Neural cell (in vitro differentiated cells): ENCODE results near the gene ADCK2. TPM values are rescaled to one million over a fixed set of nuclear protein-coding genes. Genes with fewer than 3 reads are reported as not detected.

Source experiments
- H2AFZ ChIP-seq: fragments of 200-600, 300-800 bp; sonication (generic), shearing (Covaris generic); 2 replicates; pipeline ENCODE4 v1.6.0; 2014; ENCODE audit warnings: low read depth, mild to moderate bottlenecking, antibody characterized with exemption, low read length, moderate library complexity
- H3F3A ChIP-seq: fragments of 200-600 bp; shearing (Covaris generic); 2 replicates; pipeline ENCODE4 v1.6.1; 2016; ENCODE audit warnings: mild to moderate bottlenecking, moderate library complexity, mixed read lengths, antibody characterized with exemption, low read length; ENCODE audit not compliant: insufficient read depth, poor library complexity, severe bottlenecking
- H3K27ac ChIP-seq: fragments of 200-600, 300-800 bp; sonication (generic), shearing (Covaris generic); 2 replicates; pipeline ENCODE4 v1.5.1; 2014; ENCODE audit warnings: mild to moderate bottlenecking, low read length, moderate library complexity
- H3K27me3 ChIP-seq: fragments of 300-800, 200-600 bp; sonication (generic), shearing (Covaris generic); 2 replicates; pipeline ENCODE4 v1.6.0; 2014; ENCODE audit warnings: mild to moderate bottlenecking, low read depth, low read length, moderate library complexity; ENCODE audit not compliant: insufficient read depth
- H3K36me3 ChIP-seq: fragments of 300-800, 200-600 bp; sonication (generic), shearing (Covaris generic); 2 replicates; pipeline ENCODE4 v1.5.1; 2014; ENCODE audit warnings: mild to moderate bottlenecking, antibody characterized with exemption, low read length, moderate library complexity; ENCODE audit not compliant: insufficient read depth
- H3K4me2 ChIP-seq: fragments of 300-800, 200-600 bp; sonication (generic), shearing (Covaris generic); 2 replicates; pipeline ENCODE4 v1.6.0; 2014; ENCODE audit warnings: mild to moderate bottlenecking, low read length
- H3K4me3 ChIP-seq: fragments of 300-800, 200-600 bp; sonication (generic), shearing (Covaris generic); 2 replicates; pipeline ENCODE4 v1.5.1; 2014; ENCODE audit warnings: mild to moderate bottlenecking, low read length, moderate library complexity
- H3K79me2 ChIP-seq: fragments of 200-600 bp; shearing (Covaris generic); replicated peaks from 2 replicates; pipeline ENCODE4 v1.6.0; 2014; ENCODE audit warnings: mild to moderate bottlenecking, low read length, moderate library complexity; ENCODE audit not compliant: insufficient read depth
- H3K9ac ChIP-seq: fragments of 300-800, 200-600 bp; sonication (generic), shearing (Covaris generic); 2 replicates; pipeline ENCODE4 v1.6.1; 2016; ENCODE audit warnings: mild to moderate bottlenecking, low read length, mixed read lengths
- H3K9me2 ChIP-seq: fragments of 200-600 bp; shearing (Covaris generic); 2 replicates; pipeline ENCODE4 v1.6.1; 2016; ENCODE audit warnings: mild to moderate bottlenecking, low read length, mixed read lengths; ENCODE audit not compliant: insufficient read depth
- H3K9me3 ChIP-seq: fragments of 200-600, 300-800 bp; sonication (generic), shearing (Covaris generic); 2 replicates; pipeline ENCODE4 v1.6.1; 2016; ENCODE audit warnings: mild to moderate bottlenecking, mixed run types, low read length, moderate library complexity, mixed read lengths
- H4K20me1 ChIP-seq: fragments of 200-600 bp; shearing (Covaris generic); 2 replicates; pipeline ENCODE4 v1.6.1; 2016; ENCODE audit warnings: mild to moderate bottlenecking, mixed run types; ENCODE audit not compliant: insufficient read depth
- EP300 ChIP-seq: fragments of 450-650 bp; conservative IDR thresholded peaks from 2 replicates; pipeline ENCODE4 v1.6.1; 2014; ENCODE audit warnings: antibody characterized with exemption, mild to moderate bottlenecking, moderate library complexity; ENCODE audit not compliant: poor library complexity, severe bottlenecking
- EZH2 ChIP-seq: fragments of 200-600, 300-800 bp; shearing (Covaris generic), sonication (generic); IDR thresholded peaks from 2 replicates; pipeline ENCODE4 v1.6.1; 2014; ENCODE audit warnings: antibody characterized with exemption, low read length, borderline replicate concordance, mild to moderate bottlenecking; ENCODE audit not compliant: insufficient read depth, poor library complexity, severe bottlenecking
- MXI1 ChIP-seq: fragments of 450-650 bp; conservative IDR thresholded peaks from 2 replicates; pipeline ENCODE4 v1.6.1; 2014; ENCODE audit warnings: antibody characterized with exemption, mild to moderate bottlenecking; ENCODE audit not compliant: poor library complexity, severe bottlenecking
- POLR2AphosphoS5 ChIP-seq: IDR thresholded peaks from 2 replicates; pipeline ENCODE4 v1.6.1; 2012
- RAD21 ChIP-seq: fragments of 450-650 bp; conservative IDR thresholded peaks from 2 replicates; pipeline ENCODE4 v1.6.1; 2014; ENCODE audit warnings: antibody characterized with exemption, mild to moderate bottlenecking, moderate library complexity
- SMC3 ChIP-seq: fragments of 450-650 bp; conservative IDR thresholded peaks from 2 replicates; pipeline ENCODE4 v1.6.1; 2014; ENCODE audit warnings: antibody characterized with exemption, mild to moderate bottlenecking, moderate library complexity; ENCODE audit not compliant: poor library complexity
- TAF1 ChIP-seq: IDR thresholded peaks from 2 replicates; pipeline ENCODE4 v1.6.1; 2012; ENCODE audit warnings: low read depth
- polyA plus RNA-seq: library from polyadenylated mRNA; depleted of rRNA; stranded (reverse); fragments of >200 nt; gene quantifications from 2 replicates; pipeline ENCODE4 v1.2.3, GENCODE V29; 2014
- TF ChIP-seq, protein P1 (sequence below): fragments of 450-650 bp; IDR thresholded peaks from 2 replicates; pipeline ENCODE4 v1.5.1; 2014; ENCODE audit warnings: antibody characterized with exemption, mild to moderate bottlenecking, moderate library complexity; ENCODE audit not compliant: poor library complexity, severe bottlenecking
- TF ChIP-seq, protein P2 (sequence below): IDR thresholded peaks from 2 replicates; pipeline ENCODE4 v1.6.1; 2012; ENCODE audit warnings: borderline replicate concordance

Gene ADCK2
- polyA plus RNA-seq, 1 donor from 2014 or later = 20.2 TPM

DNA sequence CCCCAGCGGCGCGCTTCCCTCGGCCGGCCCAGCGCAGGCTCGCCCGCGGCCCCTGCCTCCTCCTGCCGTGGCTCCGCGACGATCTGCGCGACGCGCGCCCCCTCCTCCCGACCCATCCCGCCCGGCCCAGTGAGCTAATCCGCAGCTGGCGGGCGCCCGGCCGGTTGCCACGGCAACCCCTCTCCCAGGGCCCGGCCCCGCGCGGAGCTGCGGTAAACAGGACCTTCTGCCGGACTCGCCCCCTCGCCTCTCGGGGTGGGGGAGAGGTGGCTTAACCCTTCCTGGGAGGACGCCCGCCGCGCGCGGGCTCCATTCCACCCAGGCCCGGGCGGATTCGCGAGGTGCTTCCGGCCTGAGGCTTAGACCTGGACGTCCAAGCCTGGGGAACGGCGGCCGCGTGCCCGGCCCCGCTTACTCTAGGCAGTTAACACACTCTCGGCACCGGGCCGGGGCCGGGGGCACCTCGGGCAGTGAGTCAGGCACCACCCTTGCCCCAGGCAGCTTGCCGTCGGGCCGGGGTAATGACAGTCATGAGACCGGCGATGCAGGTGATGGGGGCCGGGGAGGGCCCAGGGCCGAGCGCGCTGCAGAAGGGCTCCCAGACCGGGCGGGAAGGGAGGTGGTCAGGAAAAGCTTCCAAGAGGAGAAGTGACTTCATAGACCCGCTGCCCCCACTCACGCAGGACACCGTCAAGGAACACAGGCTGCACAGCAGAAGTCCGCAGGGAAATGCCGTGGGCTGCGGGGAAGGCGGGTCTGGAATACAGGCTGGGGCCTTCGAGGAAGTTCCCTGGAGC, 31.8 kb upstream of the ADCK2 start, which contains the start of gene DENND2A:
Gene DENND2A, minus strand, starts transcription at position 87 of the 797 bp plus-strand sequence. CDS start 38,416 bp downstream, outside the sequence.
- Histone ChIP-seq H3K27ac (peak within 1 kb of the TSS; percentile 74), H3K79me2 (peaks cover 26% of the 10 kb centered on the region), H3K9ac (peak within 1 kb of the TSS; percentile 86), H2AFZ (peak within 1 kb of the TSS; percentile 91), H3K4me2 (peak within 1 kb of the TSS; percentile 88), H3K27me3 (no peaks in the 10 kb centered on the region), H3F3A (no peaks in the 10 kb centered on the region), H3K4me3 (peak within 1 kb of the TSS; percentile 95), H3K9me3 (no peaks in the 10 kb centered on the region), H3K9me2 (no peaks in the 10 kb centered on the region), H3K36me3 (no peaks in the 10 kb centered on the region), H4K20me1 (no peaks in the 10 kb centered on the region)
- TF ChIP-seq MXI1 = peak; percentile 73
- TF ChIP-seq EP300 = peak; percentile 56
- no peak for TF ChIP-seq TAF1
- TF ChIP-seq, protein P1, sequence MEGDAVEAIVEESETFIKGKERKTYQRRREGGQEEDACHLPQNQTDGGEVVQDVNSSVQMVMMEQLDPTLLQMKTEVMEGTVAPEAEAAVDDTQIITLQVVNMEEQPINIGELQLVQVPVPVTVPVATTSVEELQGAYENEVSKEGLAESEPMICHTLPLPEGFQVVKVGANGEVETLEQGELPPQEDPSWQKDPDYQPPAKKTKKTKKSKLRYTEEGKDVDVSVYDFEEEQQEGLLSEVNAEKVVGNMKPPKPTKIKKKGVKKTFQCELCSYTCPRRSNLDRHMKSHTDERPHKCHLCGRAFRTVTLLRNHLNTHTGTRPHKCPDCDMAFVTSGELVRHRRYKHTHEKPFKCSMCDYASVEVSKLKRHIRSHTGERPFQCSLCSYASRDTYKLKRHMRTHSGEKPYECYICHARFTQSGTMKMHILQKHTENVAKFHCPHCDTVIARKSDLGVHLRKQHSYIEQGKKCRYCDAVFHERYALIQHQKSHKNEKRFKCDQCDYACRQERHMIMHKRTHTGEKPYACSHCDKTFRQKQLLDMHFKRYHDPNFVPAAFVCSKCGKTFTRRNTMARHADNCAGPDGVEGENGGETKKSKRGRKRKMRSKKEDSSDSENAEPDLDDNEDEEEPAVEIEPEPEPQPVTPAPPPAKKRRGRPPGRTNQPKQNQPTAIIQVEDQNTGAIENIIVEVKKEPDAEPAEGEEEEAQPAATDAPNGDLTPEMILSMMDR = no peak
- TF ChIP-seq, protein P2, sequence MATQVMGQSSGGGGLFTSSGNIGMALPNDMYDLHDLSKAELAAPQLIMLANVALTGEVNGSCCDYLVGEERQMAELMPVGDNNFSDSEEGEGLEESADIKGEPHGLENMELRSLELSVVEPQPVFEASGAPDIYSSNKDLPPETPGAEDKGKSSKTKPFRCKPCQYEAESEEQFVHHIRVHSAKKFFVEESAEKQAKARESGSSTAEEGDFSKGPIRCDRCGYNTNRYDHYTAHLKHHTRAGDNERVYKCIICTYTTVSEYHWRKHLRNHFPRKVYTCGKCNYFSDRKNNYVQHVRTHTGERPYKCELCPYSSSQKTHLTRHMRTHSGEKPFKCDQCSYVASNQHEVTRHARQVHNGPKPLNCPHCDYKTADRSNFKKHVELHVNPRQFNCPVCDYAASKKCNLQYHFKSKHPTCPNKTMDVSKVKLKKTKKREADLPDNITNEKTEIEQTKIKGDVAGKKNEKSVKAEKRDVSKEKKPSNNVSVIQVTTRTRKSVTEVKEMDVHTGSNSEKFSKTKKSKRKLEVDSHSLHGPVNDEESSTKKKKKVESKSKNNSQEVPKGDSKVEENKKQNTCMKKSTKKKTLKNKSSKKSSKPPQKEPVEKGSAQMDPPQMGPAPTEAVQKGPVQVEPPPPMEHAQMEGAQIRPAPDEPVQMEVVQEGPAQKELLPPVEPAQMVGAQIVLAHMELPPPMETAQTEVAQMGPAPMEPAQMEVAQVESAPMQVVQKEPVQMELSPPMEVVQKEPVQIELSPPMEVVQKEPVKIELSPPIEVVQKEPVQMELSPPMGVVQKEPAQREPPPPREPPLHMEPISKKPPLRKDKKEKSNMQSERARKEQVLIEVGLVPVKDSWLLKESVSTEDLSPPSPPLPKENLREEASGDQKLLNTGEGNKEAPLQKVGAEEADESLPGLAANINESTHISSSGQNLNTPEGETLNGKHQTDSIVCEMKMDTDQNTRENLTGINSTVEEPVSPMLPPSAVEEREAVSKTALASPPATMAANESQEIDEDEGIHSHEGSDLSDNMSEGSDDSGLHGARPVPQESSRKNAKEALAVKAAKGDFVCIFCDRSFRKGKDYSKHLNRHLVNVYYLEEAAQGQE = peak; percentile 11
- TF ChIP-seq POLR2AphosphoS5 = peak; percentile 83
- TF ChIP-seq RAD21 = peak; percentile 22
- TF ChIP-seq SMC3 = peak; percentile 29
- no peak for TF ChIP-seq EZH2

DNA sequence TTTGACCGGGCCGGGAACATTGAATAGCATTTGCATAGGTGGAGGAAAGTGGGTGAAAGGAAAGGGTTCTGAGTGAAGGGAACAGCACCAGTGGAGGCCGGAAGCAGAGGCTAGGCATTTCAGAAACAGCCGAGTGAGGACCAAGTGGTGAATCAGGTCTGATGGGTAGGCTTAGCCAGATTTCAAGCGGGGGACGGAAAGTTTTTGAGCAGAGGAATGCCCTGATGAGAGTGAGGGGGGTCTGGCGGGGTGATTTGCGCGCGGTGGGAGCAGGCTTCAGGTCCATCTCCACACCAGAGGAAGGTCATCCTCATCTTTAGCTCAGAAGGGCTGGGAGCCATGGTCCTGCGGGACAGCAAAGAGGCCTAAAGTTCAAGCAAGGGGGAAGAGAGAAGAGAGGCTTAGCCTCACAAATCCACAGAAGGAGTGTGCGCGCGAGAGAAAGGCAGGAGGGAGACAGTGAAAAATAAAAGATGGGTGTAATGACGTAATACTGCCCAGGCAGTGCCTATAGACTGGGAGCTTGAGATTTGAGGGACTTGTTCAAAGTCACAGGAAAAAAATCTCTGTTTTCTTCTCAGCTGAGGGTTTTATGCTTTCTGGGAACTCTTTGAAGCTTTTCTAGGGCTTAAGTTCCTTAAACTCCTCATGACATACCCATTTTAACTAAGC, 31.1 kb upstream of the ADCK2 start:
- no peaks in the 10 kb centered on the region for H3K36me3 ChIP-seq
- no peak overlapping the region for H3K4me2 ChIP-seq
- no peaks in the 10 kb centered on the region for H3K9me3 ChIP-seq
- peak overlapping the region; percentile 91 for H2AFZ ChIP-seq
- no peaks in the 10 kb centered on the region for H3K27me3 ChIP-seq
- TF ChIP-seq, protein P1 = no peak
- TF ChIP-seq RAD21 (no peak), EP300 (no peak), TAF1 (no peak), POLR2AphosphoS5 (no peak), MXI1 (no peak), EZH2 (no peak), SMC3 (no peak)
- TF ChIP-seq, protein P2 = no peak
- H3K27ac ChIP-seq = peak overlapping the region; percentile 70
- H3F3A ChIP-seq = no peaks in the 10 kb centered on the region
- peak overlapping the region; percentile 86 for H3K9ac ChIP-seq
- H4K20me1 ChIP-seq = no peaks in the 10 kb centered on the region
- peak overlapping the region; percentile 78 for H3K4me3 ChIP-seq
- H3K79me2 ChIP-seq = peaks cover 26% of the 10 kb centered on the region
- no peaks in the 10 kb centered on the region for H3K9me2 ChIP-seq
